HEK293 (cell line): ENCODE results near the gene MAN1C1.

Experiments used
- CTCF ChIA-PET: fragments of 350-600 bp; formaldehyde crosslinking; extraction: SDS; loops from one replicate; lab custom pipeline; 2021; ENCODE audit warnings: antibody characterized with exemption; lab: Yijun Ruan, JAX
- POLR2A ChIA-PET: fragments of 300-600 bp; formaldehyde crosslinking; extraction: SDS; loops from one replicate; lab custom pipeline; 2020; ENCODE audit warnings: antibody characterized with exemption, inconsistent platforms; lab: Yijun Ruan, JAX
- H3K27ac ChIP-seq: fragments of 200-500 bp; sonication (Bioruptor generic); 2 replicates; pipeline ENCODE4 v1.5.1; 2014; ENCODE audit warnings: low read depth, low read length, control low read depth, inconsistent platforms; ENCODE audit errors: extremely low read depth
- H3K36me3 ChIP-seq, 2 experiments: fragments of 200-500 bp in 1 of 2; sonication (Bioruptor generic) in 1 of 2; 1 replicate in 1 of 2; 2 replicates in 1 of 2; pipeline ENCODE4 v1.5.1; 2014 to 2017; ENCODE audit warnings: inconsistent platforms in 2 of 2, low read length in 2 of 2; ENCODE audit not compliant: control insufficient read depth in 2 of 2, insufficient read depth in 1 of 2
- H3K4me1 ChIP-seq: fragments of 200-500 bp; sonication (Bioruptor generic); 2 replicates; pipeline ENCODE4 v1.5.1; 2014; ENCODE audit warnings: mild to moderate bottlenecking, low read length, inconsistent platforms; ENCODE audit not compliant: control insufficient read depth, insufficient read depth
- H3K4me3 ChIP-seq: 2 replicates; pipeline ENCODE4 v1.5.1; 2011; ENCODE audit warnings: low read depth, mild to moderate bottlenecking, control low read depth, low read length, moderate library complexity
- H3K9me3 ChIP-seq: fragments of 200-500 bp; sonication (Bioruptor generic); 2 replicates; pipeline ENCODE4 v1.5.1; 2014; ENCODE audit warnings: low read depth, low read length, inconsistent platforms; ENCODE audit not compliant: control insufficient read depth, insufficient read depth
- GFI1B ChIP-seq: fragments of 450-650 bp; formaldehyde crosslinking; IDR thresholded peaks from 2 replicates; pipeline ENCODE4 v1.5.1; 2016; ENCODE audit warnings: missing biosample characterization, missing genetic modification characterization
- KLF16 ChIP-seq: fragments of 450-650 bp; formaldehyde crosslinking; IDR thresholded peaks from 2 replicates; pipeline ENCODE4 v1.5.1; 2017; ENCODE audit warnings: missing biosample characterization, missing genetic modification characterization
- MZF1 ChIP-seq: fragments of 450-650 bp; formaldehyde crosslinking; IDR thresholded peaks from 2 replicates; pipeline ENCODE4 v1.5.1; 2017; ENCODE audit warnings: missing biosample characterization, missing genetic modification characterization, borderline replicate concordance
- PRDM1 ChIP-seq: fragments of 450-650 bp; formaldehyde crosslinking; IDR thresholded peaks from 2 replicates; pipeline ENCODE4; 2016; ENCODE audit warnings: missing biosample characterization, missing genetic modification characterization
- PRDM4 ChIP-seq: fragments of 450-650 bp; formaldehyde crosslinking; IDR thresholded peaks from 2 replicates; pipeline ENCODE4 v1.5.1; 2017; ENCODE audit warnings: missing biosample characterization, missing genetic modification characterization
- SCRT1 ChIP-seq: fragments of 450-650 bp; formaldehyde crosslinking; IDR thresholded peaks from 2 replicates; pipeline ENCODE4 v1.5.1; 2016; ENCODE audit warnings: missing biosample characterization, missing genetic modification characterization, borderline replicate concordance
- SCRT2 ChIP-seq: fragments of 450-650 bp; formaldehyde crosslinking; IDR thresholded peaks from 2 replicates; pipeline ENCODE4 v1.5.1; 2016; ENCODE audit warnings: missing biosample characterization, missing genetic modification characterization
- SETDB1 ChIP-seq: IDR thresholded peaks from one replicate; pipeline ENCODE4 v1.6.1; 2017; ENCODE audit warnings: mild to moderate bottlenecking, low read length, moderate library complexity, mixed read lengths; ENCODE audit not compliant: insufficient read length
- ZBTB11 ChIP-seq: fragments of 450-650 bp; formaldehyde crosslinking; conservative IDR thresholded peaks from 2 replicates; pipeline ENCODE4 v1.5.1; 2016; ENCODE audit warnings: low read depth, missing biosample characterization, missing genetic modification characterization
- ZBTB26 ChIP-seq: fragments of 450-650 bp; formaldehyde crosslinking; optimal IDR thresholded peaks from 2 replicates; pipeline ENCODE3; 2016; ENCODE audit warnings: missing biosample characterization, mild to moderate bottlenecking, missing genetic modification characterization
- ZNF133 ChIP-seq: fragments of 450-650 bp; formaldehyde crosslinking; IDR thresholded peaks from 2 replicates; pipeline ENCODE4 v1.5.1; 2016; ENCODE audit warnings: missing biosample characterization, missing genetic modification characterization
- ZNF138 ChIP-seq: fragments of 450-650 bp; formaldehyde crosslinking; IDR thresholded peaks from 2 replicates; pipeline ENCODE4 v1.5.1; 2016; ENCODE audit warnings: missing biosample characterization, missing genetic modification characterization, borderline replicate concordance
- ZNF155 ChIP-seq: fragments of 450-650 bp; formaldehyde crosslinking; IDR thresholded peaks from 2 replicates; pipeline ENCODE4 v1.5.1; 2016; ENCODE audit warnings: missing biosample characterization, missing genetic modification characterization
- ZNF169 ChIP-seq: fragments of 450-650 bp; formaldehyde crosslinking; IDR thresholded peaks from 2 replicates; pipeline ENCODE4 v1.5.1; 2016; ENCODE audit warnings: missing biosample characterization, missing genetic modification characterization
- ZNF211 ChIP-seq: fragments of 450-650 bp; formaldehyde crosslinking; IDR thresholded peaks from 2 replicates; pipeline ENCODE4 v1.5.1; 2016; ENCODE audit warnings: low read depth, missing biosample characterization, missing genetic modification characterization
- ZNF223 ChIP-seq: fragments of 450-650 bp; formaldehyde crosslinking; IDR thresholded peaks from 2 replicates; pipeline ENCODE4 v1.5.1; 2016; ENCODE audit warnings: missing biosample characterization, missing genetic modification characterization
- ZNF341 ChIP-seq: fragments of 450-650 bp; formaldehyde crosslinking; IDR thresholded peaks from 2 replicates; pipeline ENCODE4; 2016; ENCODE audit warnings: low read depth, missing biosample characterization, missing genetic modification characterization
- ZNF561 ChIP-seq: fragments of 450-650 bp; IDR thresholded peaks from 2 replicates; pipeline ENCODE4 v1.5.1; 2018; ENCODE audit warnings: missing biosample characterization, missing genetic modification characterization, borderline replicate concordance
- ZNF658 ChIP-seq: fragments of 450-650 bp; formaldehyde crosslinking; IDR thresholded peaks from 2 replicates; pipeline ENCODE4; 2016; ENCODE audit warnings: missing biosample characterization, missing genetic modification characterization
- ZNF670 ChIP-seq: fragments of 450-650 bp; formaldehyde crosslinking; IDR thresholded peaks from 2 replicates; pipeline ENCODE4 v1.5.1; 2016; ENCODE audit warnings: missing biosample characterization, missing genetic modification characterization, low read depth
- ZNF777 ChIP-seq: fragments of 450-650 bp; formaldehyde crosslinking; IDR thresholded peaks from 2 replicates; pipeline ENCODE4 v1.5.1; 2017; ENCODE audit warnings: missing biosample characterization, missing genetic modification characterization, borderline replicate concordance
- TF ChIP-seq, protein P1 (sequence below): fragments of 450-650 bp; formaldehyde crosslinking; IDR thresholded peaks from 2 replicates; pipeline ENCODE4 v1.5.1; 2016; ENCODE audit warnings: missing biosample characterization, missing genetic modification characterization

MAN1C1 gene

DNA sequence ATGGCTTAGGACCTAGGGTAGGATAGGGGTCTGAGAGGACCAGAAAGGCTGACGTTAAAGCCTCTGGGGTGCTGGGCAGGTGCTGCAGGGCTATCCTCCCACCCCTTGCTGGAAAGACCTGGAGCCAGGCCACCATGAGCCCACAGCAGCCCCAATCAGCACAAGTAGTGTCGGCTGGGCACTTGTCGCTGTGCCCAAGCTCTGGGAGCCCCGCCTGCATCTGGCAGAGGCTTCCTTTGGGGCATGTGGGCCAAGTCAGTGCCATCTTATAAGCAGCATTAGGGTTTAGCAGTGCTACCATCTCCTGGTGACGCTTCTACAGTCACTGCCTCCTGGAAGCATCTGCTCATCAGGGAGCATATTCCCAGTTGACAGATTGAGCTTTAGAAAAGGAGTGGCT, 31.3 kb downstream of the MAN1C1 start:
- TF ChIP-seq SCRT1 (tag by site-specific recombination) (peak; percentile 68), SCRT2 (tag by site-specific recombination) (peak; percentile 74), PRDM4 (no peak)
- Histone ChIP-seq H3K9me3 (no peaks in the 10 kb centered on the region), H3K4me1 (no peaks in the 10 kb centered on the region), H3K27ac (no peak overlapping the region), H3K36me3 (no peaks in the 10 kb centered on the region), H3K4me3 (no peak overlapping the region)
- ChIA-PET POLR2A (no interaction called here), CTCF (no interaction called here)

- POLR2A ChIA-PET: no interaction called here
- CTCF ChIA-PET: no interaction called here
- TF ChIP-seq ZNF138 (no peak), ZNF341 (tag by site-specific recombination) (no peak), ZNF561 (tag by site-specific recombination) (no peak), ZNF223 (no peak), GFI1B (tag by site-specific recombination) (no peak), KLF16 (no peak), ZNF777 (tag by site-specific recombination) (no peak), ZNF133 (tag by site-specific recombination) (no peak), ZNF670 (tag by site-specific recombination) (no peak), ZNF169 (no peak), ZBTB11 (tag by site-specific recombination) (no peak), ZNF658 (no peak)
- H3K36me3 ChIP-seq: no peaks in the 10 kb centered on the region
- H3K27ac ChIP-seq: no peak overlapping the region
- H3K4me1 ChIP-seq: no peaks in the 10 kb centered on the region
- no peaks in the 10 kb centered on the region for H3K9me3 ChIP-seq
- no peak overlapping the region for H3K4me3 ChIP-seq
Observed at GRCh38 chr1:25648681-25649440, 32.3 kb downstream of the MAN1C1 start.

DNA sequence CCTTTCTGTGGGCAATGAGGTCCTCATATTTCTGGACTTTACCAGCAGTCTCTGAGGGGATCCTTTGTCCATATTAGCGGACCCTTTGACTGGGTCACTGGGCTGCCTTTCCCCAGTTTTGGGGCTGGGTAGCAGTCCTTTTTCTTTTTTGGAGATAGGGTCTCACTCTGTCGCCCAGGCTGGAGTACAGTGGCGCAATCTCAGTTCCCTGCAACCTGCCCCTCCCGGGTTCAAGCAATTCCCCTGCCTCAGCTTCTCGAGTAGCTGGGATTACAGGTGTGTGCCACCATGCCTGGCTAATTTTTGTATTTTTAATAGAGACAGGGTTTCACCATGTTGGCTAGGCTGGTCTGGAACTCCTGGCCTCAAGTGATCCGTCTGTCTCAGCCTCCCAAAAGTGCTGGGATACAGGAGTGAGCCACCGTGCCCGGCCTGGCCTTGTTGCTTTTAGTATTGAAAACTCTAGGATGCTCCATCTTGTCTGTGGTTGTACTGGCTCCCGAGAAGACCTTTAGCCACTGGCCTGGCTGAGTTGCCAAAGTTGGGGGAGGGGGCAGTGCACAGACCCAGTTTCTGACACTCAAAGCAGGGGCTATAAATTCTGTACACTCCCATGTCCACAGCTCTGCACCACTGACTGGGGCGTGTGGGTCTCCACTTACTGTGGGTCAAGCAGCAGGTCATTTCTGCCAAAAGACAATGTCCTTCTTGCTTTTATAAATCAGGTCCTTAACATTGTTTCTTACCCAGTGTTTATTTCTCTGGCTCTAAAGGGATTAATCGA, 33.1 kb downstream of the MAN1C1 start:
- POLR2A ChIA-PET: no interaction called here
- H3K36me3 ChIP-seq: no peaks in the 10 kb centered on the region
- H3K4me1 ChIP-seq: no peaks in the 10 kb centered on the region
- no peak overlapping the region for H3K4me3 ChIP-seq
- TF ChIP-seq PRDM1 (tag by site-specific recombination) (no peak), ZNF155 (tag by site-specific recombination) (no peak), ZNF211 (tag by site-specific recombination) (no peak), SETDB1 (no peak), ZBTB26 (tag by site-specific recombination) (no peak), MZF1 (tag by site-specific recombination) (no peak)
- TF ChIP-seq, protein P1, sequence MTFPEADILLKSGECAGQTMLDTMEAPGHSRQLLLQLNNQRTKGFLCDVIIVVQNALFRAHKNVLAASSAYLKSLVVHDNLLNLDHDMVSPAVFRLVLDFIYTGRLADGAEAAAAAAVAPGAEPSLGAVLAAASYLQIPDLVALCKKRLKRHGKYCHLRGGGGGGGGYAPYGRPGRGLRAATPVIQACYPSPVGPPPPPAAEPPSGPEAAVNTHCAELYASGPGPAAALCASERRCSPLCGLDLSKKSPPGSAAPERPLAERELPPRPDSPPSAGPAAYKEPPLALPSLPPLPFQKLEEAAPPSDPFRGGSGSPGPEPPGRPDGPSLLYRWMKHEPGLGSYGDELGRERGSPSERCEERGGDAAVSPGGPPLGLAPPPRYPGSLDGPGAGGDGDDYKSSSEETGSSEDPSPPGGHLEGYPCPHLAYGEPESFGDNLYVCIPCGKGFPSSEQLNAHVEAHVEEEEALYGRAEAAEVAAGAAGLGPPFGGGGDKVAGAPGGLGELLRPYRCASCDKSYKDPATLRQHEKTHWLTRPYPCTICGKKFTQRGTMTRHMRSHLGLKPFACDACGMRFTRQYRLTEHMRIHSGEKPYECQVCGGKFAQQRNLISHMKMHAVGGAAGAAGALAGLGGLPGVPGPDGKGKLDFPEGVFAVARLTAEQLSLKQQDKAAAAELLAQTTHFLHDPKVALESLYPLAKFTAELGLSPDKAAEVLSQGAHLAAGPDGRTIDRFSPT (tag by site-specific recombination): no peak
- no peaks in the 10 kb centered on the region for H3K9me3 ChIP-seq
- no peak overlapping the region for H3K27ac ChIP-seq
- CTCF ChIA-PET: no interaction called here
